GM12892 (cell line): ENCODE results near the gene NARF.
"Not testable (repeated sequence)": the region's sequence is repeated elsewhere in the genome, so short reads cannot be mapped to it uniquely, and the experiment has no call there.

Experiments
- DNase-seq: peaks from one replicate; pipeline ENCODE4 v3.0.0; 2011; ENCODE audit not compliant: insufficient read length
- FAIRE-seq: peaks from 2 replicates; lab custom pipeline; 2011; peaks lifted over from hg19 to GRCh38; lab: Jason Lieb, UNC
- POLR2A ChIP-seq: IDR thresholded peaks from 2 replicates; pipeline ENCODE4 v1.6.1; 2011; ENCODE audit warnings: low read depth, low read length, control low read depth
- POLR2AphosphoS5 ChIP-seq: IDR thresholded peaks from 2 replicates; pipeline ENCODE4 v1.6.1; 2011; ENCODE audit warnings: low read depth, low read length, control low read depth
- TAF1 ChIP-seq: IDR thresholded peaks from 2 replicates; pipeline ENCODE4 v1.6.1; 2011; ENCODE audit warnings: low read depth, mild to moderate bottlenecking, control low read depth, low read length, borderline replicate concordance

The NARF gene

DNA sequence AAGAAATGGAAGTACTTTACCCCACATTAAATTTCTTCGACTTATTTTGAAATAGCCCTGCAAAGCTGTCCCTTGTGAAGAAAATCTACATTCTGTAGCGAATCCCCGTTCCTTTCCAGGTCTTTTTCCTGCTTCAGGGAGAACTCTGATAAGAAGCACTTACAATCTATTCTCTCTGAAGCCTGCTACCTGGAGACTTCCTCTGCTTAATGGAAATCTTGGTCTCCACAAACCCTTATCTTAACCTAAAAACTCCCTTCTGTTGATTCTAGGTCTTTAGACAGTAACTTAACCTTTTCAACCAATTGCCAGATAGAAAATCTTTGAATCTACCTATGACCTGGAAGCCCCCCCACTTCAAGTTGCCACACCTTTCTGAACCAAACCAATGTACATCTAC, 6.4 kb upstream of the NARF start:
- DNase-seq = no peak
- TF ChIP-seq TAF1 = no peak
- TF ChIP-seq POLR2AphosphoS5 = no peak
- no peak for TF ChIP-seq POLR2A
- FAIRE-seq = no peak

DNA sequence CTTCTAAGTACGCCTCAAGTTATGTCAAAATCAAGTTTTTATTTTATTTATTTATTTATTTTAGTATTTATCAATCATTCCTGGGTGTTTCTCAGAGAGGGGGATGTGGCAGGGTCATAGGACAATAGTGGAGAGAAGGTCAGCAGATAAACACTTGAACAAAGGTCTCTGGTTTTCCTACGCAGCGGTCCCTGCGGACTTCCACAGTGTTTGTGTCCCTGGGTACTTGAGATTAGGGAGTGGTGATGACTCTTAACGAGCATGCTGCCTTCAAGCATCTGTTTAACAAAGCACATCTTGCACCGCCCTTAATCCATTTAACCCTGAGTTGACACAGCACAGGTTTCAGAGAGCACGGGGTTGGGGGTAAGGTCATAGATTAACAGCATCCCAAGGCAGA, 5.4 kb upstream of the NARF start:
- not testable (repeated sequence) for FAIRE-seq, DNase-seq

DNA sequence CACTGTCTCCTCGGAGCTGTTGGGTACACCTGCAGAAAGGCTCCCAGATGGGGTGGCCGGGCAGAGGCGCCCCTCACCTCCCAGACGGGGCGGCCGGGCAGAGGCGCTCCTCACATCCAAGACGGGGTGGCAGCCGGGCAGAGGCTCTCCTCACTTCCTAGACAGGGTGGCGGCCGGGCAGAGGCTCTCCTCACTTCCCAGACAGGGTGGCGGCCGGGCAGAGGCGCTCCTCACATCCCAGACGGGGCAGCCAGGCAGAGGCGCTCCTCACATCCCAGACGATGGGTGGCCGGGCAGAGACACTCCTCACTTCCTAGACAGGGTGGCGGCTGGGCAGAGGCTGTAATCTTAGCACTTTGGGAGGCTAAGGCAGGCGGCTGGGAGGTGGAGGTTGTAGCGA, 4.8 kb upstream of the NARF start:
- DNase-seq, FAIRE-seq: not testable (repeated sequence)

DNA sequence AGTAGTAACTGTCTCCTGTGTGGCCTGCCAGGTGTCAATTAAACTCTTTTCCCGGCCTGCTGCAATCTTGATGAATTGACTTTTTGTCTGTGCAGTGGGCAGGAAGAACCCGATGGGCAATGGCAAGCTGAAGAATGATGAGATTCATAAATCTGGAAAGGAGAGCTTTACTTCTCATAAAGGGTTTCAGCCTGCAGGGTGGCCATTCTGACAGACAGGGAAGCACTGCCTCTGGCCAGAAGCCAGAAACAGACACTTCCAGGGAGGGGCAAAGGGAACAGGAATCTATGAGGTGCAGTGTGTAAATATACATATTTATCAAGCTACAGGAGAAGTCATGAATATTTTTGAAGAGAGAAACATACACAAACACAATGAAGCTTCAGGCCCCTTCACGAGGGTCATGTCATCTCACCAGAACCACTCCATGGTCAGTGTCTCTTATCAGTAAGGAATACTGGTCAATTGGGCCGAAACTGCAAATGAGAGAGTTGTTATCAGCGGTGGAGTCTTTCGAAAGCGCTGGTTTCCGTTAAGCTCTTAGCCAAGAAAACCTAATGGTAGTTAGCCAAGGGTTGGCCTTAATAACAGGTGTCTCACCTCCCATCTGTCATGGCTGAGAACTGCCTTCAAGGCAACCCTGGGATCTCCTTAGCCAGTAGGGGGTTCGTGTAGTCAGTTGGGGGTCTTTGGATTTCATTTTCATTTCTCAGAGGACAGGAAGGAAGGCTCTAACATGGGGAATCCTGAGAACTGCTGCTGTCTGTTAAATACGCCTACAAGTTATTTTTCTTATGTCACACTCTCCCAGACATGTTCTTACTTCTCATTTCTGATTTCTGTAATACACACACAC, 1.2 kb upstream of the NARF start:
- no peak for TF ChIP-seq TAF1
- TF ChIP-seq POLR2AphosphoS5 = no peak
- no peak for TF ChIP-seq POLR2A
- FAIRE-seq = no peak
- no peak for DNase-seq

DNA sequence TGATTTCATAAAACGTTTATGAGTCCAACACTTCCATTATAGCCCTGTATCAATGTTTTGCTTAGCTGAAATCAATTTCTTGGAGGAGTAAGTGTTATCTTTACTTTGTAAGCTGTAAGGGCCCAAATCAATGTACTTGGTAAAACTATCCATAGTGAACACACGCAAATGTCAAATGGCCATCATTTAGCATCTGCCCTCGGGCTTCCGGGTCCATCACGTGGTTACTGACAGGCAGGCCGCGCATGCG, 687 bp upstream of the NARF start:
- DNase-seq = no peak
- TF ChIP-seq POLR2AphosphoS5 = no peak
- no peak; the same call in 1 of the 2 replicates for TF ChIP-seq TAF1
- no peak; the same call in 1 of the 2 replicates for TF ChIP-seq POLR2A
- FAIRE-seq = no peak

DNA sequence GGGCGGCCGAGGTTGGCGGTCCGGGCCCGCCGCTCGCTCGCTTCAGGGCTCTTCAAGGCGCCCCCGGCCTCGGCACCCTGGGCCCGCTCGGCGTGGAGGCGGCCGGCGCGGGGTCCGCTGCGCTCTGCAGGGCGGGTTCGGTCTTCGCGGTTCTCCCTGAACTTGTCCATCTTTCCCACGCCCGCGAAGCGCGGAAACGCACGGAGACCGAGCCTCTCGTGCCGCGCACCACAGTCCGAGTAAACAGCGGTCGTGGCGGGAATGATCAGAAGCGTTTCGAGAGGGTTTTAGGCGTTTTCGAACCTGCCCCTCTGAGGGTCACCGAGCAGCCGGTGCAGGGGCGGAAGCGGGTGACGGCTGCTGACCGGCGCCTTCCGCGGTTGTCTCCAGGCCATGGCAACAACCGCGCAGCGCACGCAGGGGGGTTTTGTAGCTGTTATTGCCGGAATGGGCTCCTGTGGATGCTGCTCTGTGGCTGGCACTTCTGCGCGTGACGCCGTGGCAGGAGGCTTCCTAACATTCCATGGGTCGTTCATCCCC, 414 bp downstream of the NARF start:
- DNase-seq (no peak), FAIRE-seq (no peak)
- TF ChIP-seq POLR2A = no peak

DNA sequence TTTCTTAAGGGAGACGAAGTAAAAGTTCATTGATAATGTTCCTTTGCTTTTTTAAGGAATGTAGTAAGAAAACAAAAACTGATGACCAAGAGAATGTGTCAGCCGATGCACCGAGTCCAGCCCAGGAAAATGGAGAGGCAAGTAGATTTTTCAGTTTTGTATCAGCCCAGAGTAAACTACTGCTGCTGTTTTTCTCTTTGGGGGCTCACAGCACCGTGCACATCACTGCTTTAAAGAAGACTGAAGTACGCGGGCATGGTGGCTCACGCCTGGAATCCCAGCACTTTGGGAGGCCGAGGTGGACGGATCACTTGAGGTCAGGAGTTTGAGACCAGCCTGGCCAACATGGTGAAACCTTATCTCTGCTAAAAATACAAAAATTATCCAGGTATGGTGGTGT, 1.4 kb downstream of the NARF start:
- DNase-seq, FAIRE-seq: not testable (repeated sequence)

DNA sequence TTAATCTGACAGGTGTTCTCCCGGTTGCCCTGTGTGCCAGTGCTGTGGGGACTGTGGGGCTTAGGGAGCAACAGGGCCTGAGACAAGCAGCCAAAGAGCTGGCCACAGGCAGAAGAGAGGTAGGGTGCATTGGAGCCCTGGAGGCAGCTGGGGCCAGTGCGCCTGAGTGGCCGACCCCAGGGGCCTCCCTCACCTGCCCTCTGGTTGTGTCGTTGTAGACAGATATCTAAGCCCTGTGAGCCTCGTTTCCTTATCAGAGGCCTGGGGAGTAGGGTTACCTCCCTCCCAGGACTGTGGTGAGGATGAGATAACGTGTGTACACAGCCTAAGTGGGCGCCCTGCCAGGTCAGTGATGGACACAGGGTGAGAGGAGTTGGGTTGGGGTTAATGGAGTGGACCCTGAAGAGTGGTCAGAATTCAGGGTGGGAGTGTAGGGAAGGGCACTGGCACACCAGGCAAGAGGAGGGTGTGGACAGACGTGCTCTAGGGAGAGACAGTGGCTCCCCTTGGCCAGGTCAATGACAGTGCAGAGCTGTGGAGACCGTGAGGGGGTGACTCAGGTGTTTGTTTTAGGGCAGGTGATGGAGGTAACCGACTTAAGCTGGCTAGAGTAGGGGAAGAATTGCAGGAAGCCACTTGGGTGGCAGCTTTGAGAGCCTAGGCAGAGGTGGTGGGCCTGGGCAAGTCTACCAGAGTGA, 3.4 kb downstream of the NARF start:
- FAIRE-seq = no peak
- TF ChIP-seq TAF1 = no peak
- no peak for TF ChIP-seq POLR2A
- no peak for TF ChIP-seq POLR2AphosphoS5
- no peak for DNase-seq

DNA sequence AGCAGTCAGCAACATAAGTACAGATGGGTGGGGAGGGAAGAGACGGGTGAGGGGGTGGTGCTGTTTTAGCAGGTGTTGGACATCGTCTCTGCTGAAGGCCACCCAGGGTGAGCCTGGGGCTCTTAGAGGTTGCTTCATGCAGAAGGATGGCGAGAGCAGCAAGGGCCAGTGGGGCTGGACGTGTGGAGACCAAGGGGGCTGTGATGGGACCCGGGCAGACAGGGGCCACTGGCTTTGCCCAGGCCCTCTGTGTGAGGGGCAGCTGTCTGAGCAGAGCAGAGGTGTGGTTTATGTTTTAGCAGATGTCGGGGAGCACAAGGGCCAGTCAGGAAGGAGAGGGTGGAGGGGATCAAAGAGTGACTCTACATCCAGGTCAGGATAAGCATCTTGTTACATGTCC, 4.8 kb downstream of the NARF start:
- no peak for FAIRE-seq
- DNase-seq = no peak
- no peak for TF ChIP-seq POLR2A
- no peak for TF ChIP-seq TAF1
- TF ChIP-seq POLR2AphosphoS5 = no peak

DNA sequence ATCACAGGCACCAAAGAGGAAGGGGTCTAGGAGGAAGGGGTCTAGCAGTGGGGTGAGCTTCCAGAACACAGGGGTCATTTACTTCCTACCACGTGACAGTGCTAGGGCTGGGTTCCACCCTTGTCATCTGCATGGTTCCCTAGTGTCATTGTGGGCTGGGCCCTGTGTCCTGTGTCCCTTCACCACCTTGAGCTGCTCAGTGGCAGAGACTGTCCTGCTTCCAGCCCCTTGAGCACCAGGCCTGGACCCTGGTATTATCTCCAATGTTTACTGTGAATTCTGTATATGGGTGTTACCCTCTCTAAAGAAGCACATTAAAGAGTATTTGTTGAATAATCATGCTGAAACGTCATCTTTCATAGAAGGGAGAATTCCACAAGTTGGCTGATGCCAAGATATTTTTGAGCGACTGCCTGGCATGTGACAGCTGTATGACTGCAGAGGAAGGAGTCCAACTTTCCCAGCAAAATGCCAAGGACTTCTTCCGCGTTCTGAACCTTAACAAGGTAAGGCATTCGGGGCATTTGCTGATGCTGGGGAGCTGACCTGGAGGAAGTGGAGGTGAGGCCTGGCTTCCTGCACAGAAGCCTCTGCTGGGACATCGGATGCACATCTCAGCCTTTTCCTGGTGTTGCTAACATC, 5.5 kb downstream of the NARF start:
- DNase-seq (no peak), FAIRE-seq (no peak)
- TF ChIP-seq POLR2AphosphoS5 = no peak
- TF ChIP-seq TAF1 = no peak

DNA sequence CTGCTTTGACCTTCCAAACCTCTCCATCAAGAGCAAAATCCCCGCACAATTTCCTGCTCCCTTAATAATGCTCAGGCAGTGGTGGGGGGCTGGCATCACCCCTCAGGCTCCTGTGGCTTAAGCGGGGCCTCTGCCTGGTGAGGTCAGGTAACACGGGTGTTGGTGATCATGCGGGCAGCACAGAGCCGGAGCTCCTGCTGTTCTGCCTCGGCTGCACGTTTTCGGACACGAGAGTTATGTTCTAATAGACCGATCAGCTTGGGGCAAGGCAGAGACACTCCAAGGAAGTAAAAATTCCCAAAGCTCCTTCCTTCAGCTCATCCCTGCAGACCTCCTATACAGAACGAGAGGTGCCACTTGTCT, 6.0 kb downstream of the NARF start:
- TF ChIP-seq POLR2AphosphoS5 = no peak
- TF ChIP-seq TAF1 = no peak
- no peak for TF ChIP-seq POLR2A
- FAIRE-seq (no peak), DNase-seq (no peak)

DNA sequence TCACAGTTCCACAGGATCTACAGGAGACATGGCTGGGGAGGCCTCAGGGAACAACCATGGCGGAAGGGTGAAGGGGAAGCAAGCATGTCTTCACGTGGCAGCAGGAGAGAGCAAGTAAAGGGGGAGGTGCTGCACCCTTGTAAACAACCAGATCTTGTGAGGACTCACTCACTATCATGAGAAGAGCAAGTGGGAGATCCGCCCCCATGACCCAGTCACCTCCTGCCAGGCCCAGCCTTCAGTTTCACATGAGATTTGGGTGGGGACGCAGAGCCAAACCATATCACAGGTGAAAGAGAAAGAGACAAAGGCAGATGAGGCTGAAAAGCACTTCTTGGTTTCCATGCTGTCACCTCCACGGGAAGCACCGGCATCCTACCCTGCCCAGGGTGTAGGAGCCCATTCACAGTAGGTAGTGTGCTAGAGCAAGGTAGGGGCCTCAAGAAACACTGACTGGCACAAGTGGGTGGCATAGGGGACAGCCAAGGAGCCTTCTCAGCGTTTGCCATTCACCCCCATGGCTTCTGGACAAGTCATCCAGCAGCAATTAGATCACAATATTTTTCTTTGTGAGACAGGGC, 6.6 kb downstream of the NARF start:
- FAIRE-seq = no peak
- TF ChIP-seq POLR2AphosphoS5 (no peak), POLR2A (no peak), TAF1 (no peak)
- DNase-seq = no peak
